ENCODE measurements around the gene ZNF687. TPM values are rescaled to one million over a fixed set of nuclear protein-coding genes. Genes with fewer than 3 reads are reported as not detected.

Gene ZNF687
- polyA plus RNA-seq, 3 donors = 25.2 to 30.0 (median 27.5) TPM

Other genes starting within 250 kb of the ZNF687 start
- gene BNIPL, start 245.7 kb upstream of the ZNF687 start, polyA plus RNA-seq (ENCODE audit: insufficient read length in 3 of 3) = 1 to 10 TPM; 1.9 to 5.9 (median 4.6) TPM
- gene C1orf56, start 234.5 kb upstream of the ZNF687 start, polyA plus RNA-seq (ENCODE audit: insufficient read length in 3 of 3) = 10 to 100 TPM; 10.2 to 14.1 (median 11.8) TPM
- gene CDC42SE1, start 222.7 kb upstream of the ZNF687 start, polyA plus RNA-seq (ENCODE audit: insufficient read length in 3 of 3) = 10 to 100 TPM; 68.5 to 89.0 (median 80.4) TPM
- gene MLLT11, start 221.9 kb upstream of the ZNF687 start, polyA plus RNA-seq (ENCODE audit: insufficient read length in 3 of 3) = 10 to 100 TPM; 23.9 to 24.4 (median 23.9) TPM
- 10 to 100 TPM in 2 of 3 donors, 1 to 10 TPM in 1; 9.1 to 17.5 (median 14.7) TPM for gene GABPB2, start 211.5 kb upstream of the ZNF687 start, polyA plus RNA-seq (ENCODE audit: insufficient read length in 3 of 3)
- 10 to 100 TPM; 27.5 to 37.6 (median 33.3) TPM for gene SEMA6C, start 135.7 kb upstream of the ZNF687 start, polyA plus RNA-seq (ENCODE audit: insufficient read length in 3 of 3)
- 1 to 10 TPM; 1.2 to 2.1 (median 1.3) TPM for gene TNFAIP8L2, start 125.7 kb upstream of the ZNF687 start, polyA plus RNA-seq (ENCODE audit: insufficient read length in 3 of 3)
- 10 to 100 TPM; 16.5 to 17.3 (median 16.7) TPM for gene LYSMD1, start 116.4 kb upstream of the ZNF687 start, polyA plus RNA-seq (ENCODE audit: insufficient read length in 3 of 3)
- 10 to 100 TPM; 41.1 to 45.6 (median 45.2) TPM for gene SCNM1, start 116.2 kb upstream of the ZNF687 start, polyA plus RNA-seq (ENCODE audit: insufficient read length in 3 of 3)
- 1 to 10 TPM; 1.1 to 2.4 (median 1.5) TPM for gene TMOD4, start 106.3 kb upstream of the ZNF687 start, polyA plus RNA-seq (ENCODE audit: insufficient read length in 3 of 3)
- 10 to 100 TPM; 72.3 to 75.9 (median 73.5) TPM for gene VPS72, start 92.1 kb upstream of the ZNF687 start, polyA plus RNA-seq (ENCODE audit: insufficient read length in 3 of 3)
- 10 to 100 TPM; 61.7 to 89.4 (median 74.3) TPM for gene PIP5K1A, start 83.7 kb upstream of the ZNF687 start, polyA plus RNA-seq (ENCODE audit: insufficient read length in 3 of 3)
- 100 to 1,000 TPM; 166 to 188 (median 183) TPM for gene PSMD4, start 27.6 kb upstream of the ZNF687 start, polyA plus RNA-seq (ENCODE audit: insufficient read length in 3 of 3)
- gene PI4KB, start 45.1 kb downstream of the ZNF687 start, polyA plus RNA-seq (ENCODE audit: insufficient read length in 3 of 3) = 10 to 100 TPM; 63.5 to 72.7 (median 70.2) TPM
- gene RFX5, start 65.0 kb downstream of the ZNF687 start, polyA plus RNA-seq (ENCODE audit: insufficient read length in 3 of 3) = 10 to 100 TPM; 42.7 to 47.1 (median 42.8) TPM
- gene SELENBP1, start 90.4 kb downstream of the ZNF687 start, polyA plus RNA-seq (ENCODE audit: insufficient read length in 3 of 3) = 10 to 100 TPM; 49.4 to 51.2 (median 50.7) TPM
- gene PSMB4, start 117.3 kb downstream of the ZNF687 start, polyA plus RNA-seq (ENCODE audit: insufficient read length in 3 of 3) = 100 to 1,000 TPM; 248 to 283 (median 257) TPM
- 100 to 1,000 TPM in 2 of 3 donors, 10 to 100 TPM in 1; 94.8 to 158 (median 150) TPM for gene POGZ, start 177.2 kb downstream of the ZNF687 start, polyA plus RNA-seq (ENCODE audit: insufficient read length in 3 of 3)
- 10 to 100 TPM; 44.1 to 58.9 (median 50.9) TPM for gene CGN, start 229.1 kb downstream of the ZNF687 start, polyA plus RNA-seq (ENCODE audit: insufficient read length in 3 of 3)

Measured in renal pelvis (tissue), 3 donors.